ENCODE data around the gene CAPN12.

CAPN12 gene

DNA sequence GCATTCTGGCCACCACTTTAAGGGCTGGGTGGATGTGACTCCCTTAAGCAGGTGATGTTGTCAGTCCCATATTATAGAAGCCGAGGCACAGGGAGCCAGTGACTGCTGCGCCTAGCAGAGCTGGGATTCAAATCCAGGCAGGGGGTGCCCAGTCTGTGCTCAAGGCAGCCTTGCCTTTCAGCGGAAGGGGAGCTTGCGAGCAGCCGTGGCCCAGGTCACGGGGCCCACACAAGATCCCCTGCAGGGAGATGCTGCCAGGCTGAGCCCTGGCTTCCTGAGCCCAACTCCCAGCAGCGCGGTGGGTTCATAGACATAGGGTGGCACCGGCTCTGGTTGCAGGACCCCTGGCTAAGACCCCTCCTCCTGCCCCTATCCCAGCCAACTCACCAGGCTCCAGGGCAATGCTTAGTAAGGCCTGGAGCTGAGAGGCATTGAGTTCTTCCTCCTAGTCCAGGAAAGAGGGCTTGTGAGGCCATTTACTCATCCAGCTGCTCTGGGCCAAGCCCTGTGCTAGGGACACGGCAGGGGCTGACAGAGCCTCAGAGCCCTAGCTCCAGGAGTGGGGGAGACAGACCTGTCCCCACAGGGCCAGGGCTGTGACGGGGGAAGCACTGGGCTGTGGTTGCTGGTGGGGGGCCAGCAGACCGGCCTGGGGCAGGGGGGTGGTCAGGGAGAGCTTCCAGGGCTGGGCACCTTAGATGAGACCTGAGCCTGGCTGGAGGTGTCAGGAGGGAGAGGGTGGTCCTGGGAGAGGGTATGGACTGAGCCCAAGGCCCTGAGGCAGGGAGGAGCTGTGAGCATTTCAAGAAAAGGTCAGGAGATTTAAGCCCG lies 9.6 kb downstream of the CAPN12 start:
- no peak for DNase-seq (ENCODE audit: low read depth)
- H3K4me3 ChIP-seq (ENCODE audit: control insufficient read depth, low read depth, low read length): no peak overlapping the region
- TF ChIP-seq, protein P1, sequence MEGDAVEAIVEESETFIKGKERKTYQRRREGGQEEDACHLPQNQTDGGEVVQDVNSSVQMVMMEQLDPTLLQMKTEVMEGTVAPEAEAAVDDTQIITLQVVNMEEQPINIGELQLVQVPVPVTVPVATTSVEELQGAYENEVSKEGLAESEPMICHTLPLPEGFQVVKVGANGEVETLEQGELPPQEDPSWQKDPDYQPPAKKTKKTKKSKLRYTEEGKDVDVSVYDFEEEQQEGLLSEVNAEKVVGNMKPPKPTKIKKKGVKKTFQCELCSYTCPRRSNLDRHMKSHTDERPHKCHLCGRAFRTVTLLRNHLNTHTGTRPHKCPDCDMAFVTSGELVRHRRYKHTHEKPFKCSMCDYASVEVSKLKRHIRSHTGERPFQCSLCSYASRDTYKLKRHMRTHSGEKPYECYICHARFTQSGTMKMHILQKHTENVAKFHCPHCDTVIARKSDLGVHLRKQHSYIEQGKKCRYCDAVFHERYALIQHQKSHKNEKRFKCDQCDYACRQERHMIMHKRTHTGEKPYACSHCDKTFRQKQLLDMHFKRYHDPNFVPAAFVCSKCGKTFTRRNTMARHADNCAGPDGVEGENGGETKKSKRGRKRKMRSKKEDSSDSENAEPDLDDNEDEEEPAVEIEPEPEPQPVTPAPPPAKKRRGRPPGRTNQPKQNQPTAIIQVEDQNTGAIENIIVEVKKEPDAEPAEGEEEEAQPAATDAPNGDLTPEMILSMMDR (IDR thresholded peaks at IDR 0.05; ENCODE audit: control insufficient read depth, insufficient read depth, low read depth, low read length, missing control alignments): no peak

DNA sequence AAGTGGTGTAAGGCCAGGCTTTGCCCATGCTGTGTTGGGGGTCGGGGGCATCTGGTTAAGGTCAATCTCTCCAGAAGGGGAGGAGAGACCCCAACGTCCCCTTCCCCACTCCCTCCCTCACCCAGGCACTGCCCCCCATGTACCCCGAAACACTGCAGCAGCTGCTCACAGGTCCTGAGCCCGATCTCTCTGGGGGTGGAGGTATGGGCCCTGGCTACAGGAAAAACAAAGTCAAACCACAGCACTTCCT lies 10.2 kb downstream of the CAPN12 start:
- TF ChIP-seq, protein P1 (IDR thresholded peaks at IDR 0.05; ENCODE audit: control insufficient read depth, insufficient read depth, low read depth, low read length, missing control alignments): no peak
- no peak overlapping the region for H3K4me3 ChIP-seq (ENCODE audit: control insufficient read depth, low read depth, low read length)
- DNase-seq (ENCODE audit: low read depth): no peak

- TF ChIP-seq, protein P1 (IDR thresholded peaks at IDR 0.05; ENCODE audit: control insufficient read depth, insufficient read depth, low read depth, low read length, missing control alignments): no peak
- no peak for DNase-seq (ENCODE audit: low read depth)
- H3K4me3 ChIP-seq (ENCODE audit: control insufficient read depth, low read depth, low read length): no peak overlapping the region
These were observed 10.6 kb downstream of the CAPN12 start for GRCh38 chr19:38733493-38734175.

DNA sequence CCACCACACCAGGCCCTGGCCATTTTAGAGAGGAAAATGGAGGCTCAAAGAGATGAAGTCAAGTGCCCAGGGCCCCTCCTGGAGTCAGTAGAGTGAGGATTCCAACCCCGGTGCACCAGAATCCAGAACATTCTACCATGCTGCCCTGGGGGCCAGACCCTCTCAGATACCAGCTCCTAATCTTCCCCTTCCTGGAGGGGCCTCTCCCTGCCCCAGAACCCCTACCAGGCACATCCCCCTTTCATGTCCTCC lies 11.1 kb downstream of the CAPN12 start:
- TF ChIP-seq, protein P1 (IDR thresholded peaks at IDR 0.05; ENCODE audit: control insufficient read depth, insufficient read depth, low read depth, low read length, missing control alignments): no peak
- no peak for DNase-seq (ENCODE audit: low read depth)
- H3K4me3 ChIP-seq (ENCODE audit: control insufficient read depth, low read depth, low read length): no peak overlapping the region

DNA sequence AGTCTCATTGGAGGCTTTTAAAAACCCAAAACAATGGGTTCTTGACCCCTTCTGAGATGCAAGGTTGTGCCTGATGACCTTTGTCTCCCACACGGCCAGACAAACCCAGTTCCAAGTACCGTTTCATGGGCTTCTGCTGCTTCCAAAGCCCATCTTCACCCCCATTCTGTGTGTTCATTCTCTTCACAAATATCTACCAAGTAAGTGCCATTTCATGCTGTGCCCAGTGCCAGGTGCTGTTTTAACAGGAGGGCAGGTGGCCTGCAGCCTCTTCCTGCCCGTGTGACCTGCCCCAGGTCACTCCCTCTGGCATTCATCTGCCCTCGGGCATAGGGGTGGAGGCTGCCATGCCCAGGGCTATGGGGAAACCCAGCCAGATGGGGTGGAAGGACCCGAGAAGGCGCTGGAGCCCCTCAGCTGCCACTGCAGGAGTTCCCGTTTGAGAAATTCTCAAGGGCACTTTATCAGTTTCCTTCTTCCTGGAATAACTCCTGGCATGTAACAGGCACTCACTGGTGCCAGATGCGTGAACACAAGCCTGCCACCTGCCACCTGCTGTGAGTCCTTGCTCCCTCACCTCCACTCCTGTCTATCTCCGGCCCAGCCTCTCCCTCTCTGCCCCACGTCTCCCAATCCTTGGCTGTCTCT lies 12.5 kb downstream of the CAPN12 start:
- TF ChIP-seq, protein P1 (IDR thresholded peaks at IDR 0.05; ENCODE audit: control insufficient read depth, insufficient read depth, low read depth, low read length, missing control alignments): no peak
- DNase-seq (ENCODE audit: low read depth): no peak

GRCh38 chr19:38730731-38731589 lies 13.3 kb downstream of the CAPN12 start:
- H3K4me3 ChIP-seq (ENCODE audit: control insufficient read depth, low read depth, low read length): no peak overlapping the region
- DNase-seq (ENCODE audit: low read depth): no peak
- TF ChIP-seq, protein P1 (IDR thresholded peaks at IDR 0.05; ENCODE audit: control insufficient read depth, insufficient read depth, low read depth, low read length, missing control alignments): no peak

More for the DNA sequence above, 12.5 kb downstream of the CAPN12 start:
- no peak overlapping the region for H3K4me3 ChIP-seq (ENCODE audit: control insufficient read depth, low read depth, low read length)
